Kidney epithelial cell (primary cell): ENCODE measurements around the gene SEMA6C. TPM values are rescaled to one million over a fixed set of nuclear protein-coding genes. Genes with fewer than 3 reads are reported as not detected.

Source experiments
- DNase-seq: peaks from one replicate; pipeline ENCODE4 v3.0.0-alpha.2; 2010; ENCODE audit warnings: low read depth
- H3K27me3 ChIP-seq: 2 replicates; pipeline ENCODE4 v1.6.0; 2011; ENCODE audit warnings: low read length; ENCODE audit not compliant: control insufficient read depth, insufficient read depth
- H3K36me3 ChIP-seq: 2 replicates; pipeline ENCODE4 v1.5.1; 2011; ENCODE audit warnings: low read length; ENCODE audit not compliant: control insufficient read depth, insufficient read depth
- H3K4me3 ChIP-seq: 2 replicates; pipeline ENCODE4 v1.5.1; 2011; ENCODE audit warnings: low read depth, mild to moderate bottlenecking, control low read depth, low read length
- CTCF ChIP-seq: IDR thresholded peaks from 2 replicates; pipeline ENCODE4 v1.5.1; 2011; ENCODE audit warnings: mild to moderate bottlenecking, moderate library complexity, low read length, control low read depth, inconsistent platforms; ENCODE audit not compliant: insufficient read depth, poor library complexity, severe bottlenecking
- total RNA-seq: library from RNA; depleted of rRNA; stranded (reverse); fragments of >200 nt; gene quantifications from 2 replicates; pipeline ENCODE4 v1.2.3, GENCODE V29; 2015

SEMA6C gene
- total RNA-seq, 1 donor from 2014 or later: 6.9 TPM

DNA sequence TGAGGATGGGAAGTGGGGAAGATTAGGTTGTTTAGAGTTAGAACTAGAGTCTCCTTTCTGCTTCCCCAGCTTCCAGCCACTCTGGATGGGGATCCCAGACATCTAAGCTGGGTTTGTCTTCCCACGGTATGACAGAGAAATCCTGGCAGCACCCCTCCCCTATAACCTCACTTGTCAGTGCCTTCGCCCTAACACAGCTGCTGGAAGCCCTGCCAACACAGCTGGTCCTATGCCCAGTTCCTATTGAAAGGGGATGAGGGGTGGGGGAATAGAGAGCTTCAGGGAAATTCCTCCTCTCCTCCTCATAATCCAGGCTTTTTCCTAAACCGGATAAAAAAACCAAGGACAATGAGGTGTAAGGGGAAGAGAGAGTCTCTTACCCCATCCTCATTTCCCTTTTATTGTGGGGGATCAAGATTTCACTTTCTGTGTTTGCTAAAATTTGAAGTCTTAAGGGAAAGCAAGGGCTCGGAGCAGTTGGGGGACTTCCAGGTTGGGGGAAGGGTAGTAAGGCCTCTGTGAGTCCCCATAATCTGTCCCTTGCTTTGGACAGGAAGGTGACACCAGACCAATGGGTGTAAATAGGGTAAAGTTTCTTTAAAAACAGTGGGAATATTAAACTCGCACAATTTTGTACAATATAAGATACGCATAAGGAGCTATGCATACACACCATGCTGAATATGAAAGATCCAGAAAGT is 28.8 kb upstream of the SEMA6C start:
- no peak overlapping the region for H3K4me3 ChIP-seq
- no peak for DNase-seq
- no peak for TF ChIP-seq CTCF
- H3K36me3 ChIP-seq: peaks cover 1% of the 10 kb centered on the region
- H3K27me3 ChIP-seq: no peaks in the 10 kb centered on the region

DNA sequence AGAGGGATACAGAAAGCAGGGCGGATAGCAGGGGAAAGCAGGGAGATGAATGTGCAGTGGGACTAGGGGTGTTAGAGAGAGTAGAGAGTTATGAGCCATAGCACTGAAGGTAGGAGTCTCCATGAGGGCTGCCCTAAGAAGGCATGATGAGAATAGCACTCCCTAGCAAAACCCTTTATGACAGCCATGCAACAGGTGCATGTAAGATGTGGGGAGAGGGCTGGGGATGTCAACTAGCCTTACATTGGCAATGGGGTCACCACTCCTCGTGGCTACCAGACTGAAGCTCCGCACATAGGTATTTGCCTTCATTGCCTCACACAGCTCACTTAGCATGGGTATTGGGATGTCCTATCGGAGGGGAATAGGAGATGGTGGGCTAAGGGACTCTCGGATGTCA is 24.8 kb upstream of the SEMA6C start:
- DNase-seq: no peak
- no peak overlapping the region for H3K4me3 ChIP-seq
- TF ChIP-seq CTCF: no peak
- H3K36me3 ChIP-seq: peaks cover 1% of the 10 kb centered on the region
- H3K27me3 ChIP-seq: no peaks in the 10 kb centered on the region

GRCh38 chr1:151167116-151167515 is 20.7 kb upstream of the SEMA6C start:
- H3K36me3 ChIP-seq: peaks cover 1% of the 10 kb centered on the region
- no peak for DNase-seq
- TF ChIP-seq CTCF: no peak
- H3K4me3 ChIP-seq: peak overlapping the region; percentile 54
- no peaks in the 10 kb centered on the region for H3K27me3 ChIP-seq

- Histone ChIP-seq H3K27me3 (no peaks in the 10 kb centered on the region), H3K36me3 (peaks cover 1% of the 10 kb centered on the region), H3K4me3 (peak overlapping the region; percentile 54)
- DNase-seq: no peak
- no peak for TF ChIP-seq CTCF
Observed at GRCh38 chr1:151166505-151166956, 20.1 kb upstream of the SEMA6C start.

DNA sequence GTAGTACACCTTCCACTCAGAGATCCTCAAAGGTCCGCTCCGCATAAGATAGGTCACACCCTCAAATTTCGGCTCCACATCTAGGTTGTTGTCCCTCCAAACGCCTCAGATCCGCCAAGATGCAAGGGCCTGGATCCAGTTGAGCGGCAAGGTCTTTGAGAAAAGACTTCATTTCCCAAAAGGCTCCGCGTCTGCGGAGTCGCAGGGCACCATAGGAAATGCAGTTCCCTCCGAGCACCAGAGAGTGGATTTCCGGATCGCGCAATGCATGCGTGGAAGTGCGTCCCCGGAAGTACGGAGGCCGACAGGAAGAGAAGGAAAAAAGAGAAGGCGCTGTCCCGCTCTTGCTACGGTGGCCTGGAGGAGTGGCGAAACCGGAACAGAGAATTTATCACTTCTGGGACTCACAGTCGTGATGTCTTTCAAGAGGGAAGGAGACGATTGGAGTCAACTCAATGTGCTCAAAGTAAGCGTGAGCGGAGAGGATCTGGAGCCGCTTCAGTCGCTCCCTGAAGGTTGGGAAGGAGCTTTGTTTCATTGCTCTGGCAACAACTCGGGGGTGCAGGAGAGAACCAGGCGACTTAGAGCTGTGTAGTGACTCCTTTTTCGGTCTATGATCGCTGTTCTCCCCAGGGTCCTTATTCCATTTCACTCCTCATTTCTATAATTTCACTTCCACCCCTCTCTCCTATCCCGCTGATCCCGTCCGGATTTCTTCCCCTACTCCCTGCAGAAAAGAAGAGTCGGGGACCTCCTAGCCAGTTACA is 19.5 kb upstream of the SEMA6C start, which contains the start of the genes LYSMD1 and SCNM1:
LYSMD1 (minus strand) TSS at position 165 of the 767 bp plus-strand sequence. CDS start 644 bp downstream, outside the sequence.
SCNM1 (plus strand) TSS at position 407 of the 767 bp plus-strand sequence; CDS start at position 416, 9 bp downstream.
- no peak for TF ChIP-seq CTCF
- DNase-seq: peak; percentile 93
- peak within 1 kb of the TSS; percentile 54 for H3K4me3 ChIP-seq
- peaks cover 1% of the 10 kb centered on the region for H3K36me3 ChIP-seq
- H3K27me3 ChIP-seq: no peaks in the 10 kb centered on the region
